ENCODE measurements around the gene CCL17.
"Not testable (repeated sequence)": the region's sequence is repeated elsewhere in the genome, so short reads cannot be mapped to it uniquely, and the experiment has no call there.

The CCL17 gene

GRCh38 chr16:57395026-57395425 lies 9.5 kb upstream of the CCL17 start:
- DNase-seq (ENCODE audit: low read depth, low spot score), result no peak

- DNase-seq (ENCODE audit: low read depth, low spot score), result no peak
Observed at GRCh38 chr16:57396786-57397185, 7.8 kb upstream of the CCL17 start.

- DNase-seq (ENCODE audit: low read depth, low spot score), result not testable (repeated sequence)
Observed at GRCh38 chr16:57397493-57397892, 7.1 kb upstream of the CCL17 start.

- no peak for DNase-seq (ENCODE audit: low read depth, low spot score)
Observed at GRCh38 chr16:57401943-57402640, 2.5 kb upstream of the CCL17 start.

- no peak for DNase-seq (ENCODE audit: low read depth, low spot score)
Observed at GRCh38 chr16:57405097-57405496, 530 bp downstream of the CCL17 start.

- no peak for DNase-seq (ENCODE audit: low read depth, low spot score)
Observed at GRCh38 chr16:57406881-57407280, 2.3 kb downstream of the CCL17 start.

GRCh38 chr16:57407521-57408353 lies 3.2 kb downstream of the CCL17 start:
- no peak for DNase-seq (ENCODE audit: low read depth, low spot score)

- DNase-seq (ENCODE audit: low read depth, low spot score), result no peak
Observed at GRCh38 chr16:57409065-57409464, 4.5 kb downstream of the CCL17 start.

- DNase-seq (ENCODE audit: low read depth, low spot score), result no peak
Observed at GRCh38 chr16:57409870-57410587, 5.5 kb downstream of the CCL17 start.

GRCh38 chr16:57411362-57411976 lies 6.9 kb downstream of the CCL17 start:
- DNase-seq (ENCODE audit: low read depth, low spot score), result no peak

- DNase-seq (ENCODE audit: low read depth, low spot score), result no peak
Observed at GRCh38 chr16:57412584-57412983, 8.0 kb downstream of the CCL17 start.

- DNase-seq (ENCODE audit: low read depth, low spot score), result no peak
Observed at GRCh38 chr16:57413301-57413730, 8.7 kb downstream of the CCL17 start.

- no peak for DNase-seq (ENCODE audit: low read depth, low spot score)
Observed at GRCh38 chr16:57413733-57414132, 9.2 kb downstream of the CCL17 start.

- no peak for DNase-seq (ENCODE audit: low read depth, low spot score)
Observed at GRCh38 chr16:57416084-57416483, 11.5 kb downstream of the CCL17 start.

- no peak for DNase-seq (ENCODE audit: low read depth, low spot score)
Observed at GRCh38 chr16:57419506-57419905, 14.9 kb downstream of the CCL17 start.

- peak; percentile 61 for DNase-seq (ENCODE audit: low read depth, low spot score)
Observed at GRCh38 chr16:57422026-57422944, 17.7 kb downstream of the CCL17 start.

GRCh38 chr16:57423152-57423551 lies 18.6 kb downstream of the CCL17 start:
- no peak for DNase-seq (ENCODE audit: low read depth, low spot score)

GRCh38 chr16:57424583-57424982 lies 20.0 kb downstream of the CCL17 start:
- peak; percentile 13 for DNase-seq (ENCODE audit: low read depth, low spot score)

- no peak for DNase-seq (ENCODE audit: low read depth, low spot score)
Observed at GRCh38 chr16:57426356-57426755, 21.8 kb downstream of the CCL17 start.

- no peak for DNase-seq (ENCODE audit: low read depth, low spot score)
Observed at GRCh38 chr16:57427307-57427706, 22.7 kb downstream of the CCL17 start.

- no peak for DNase-seq (ENCODE audit: low read depth, low spot score)
Observed at GRCh38 chr16:57427824-57428223, 23.3 kb downstream of the CCL17 start.
